DND-41 (cell line): Measurements from ENCODE around the gene TEAD1.

Experiments used
- ATAC-seq: fragments of 200-7000 bp; cut with Tn5 transposase; 3 replicates; pipeline ENCODE4 v1.9.1; 2021; ENCODE audit warnings: low read depth; ENCODE audit not compliant: insufficient read depth
- DNase-seq: peaks from one replicate; pipeline ENCODE4 v3.0.0-alpha.2; 2020
- H2AFZ ChIP-seq: 2 replicates; pipeline ENCODE4 v1.6.0; 2012; ENCODE audit warnings: low read depth, low read length
- H3K27ac ChIP-seq: 2 replicates; pipeline ENCODE4 v1.5.1; 2012; ENCODE audit warnings: low read length, inconsistent platforms
- H3K27me3 ChIP-seq: fragments of 200-600 bp; sonication (generic); 2 replicates; pipeline ENCODE4 v1.6.0; 2012; ENCODE audit warnings: low read length, mild to moderate bottlenecking, inconsistent platforms; ENCODE audit not compliant: insufficient read depth, poor library complexity
- H3K36me3 ChIP-seq: 2 replicates; pipeline ENCODE4 v1.5.1; 2012; ENCODE audit warnings: low read length, inconsistent platforms; ENCODE audit not compliant: insufficient read depth
- H3K4me1 ChIP-seq: 2 replicates; pipeline ENCODE4 v1.5.1; 2012; ENCODE audit warnings: mild to moderate bottlenecking, low read length; ENCODE audit not compliant: insufficient read depth
- H3K4me2 ChIP-seq: 2 replicates; pipeline ENCODE4 v1.6.0; 2012; ENCODE audit warnings: mild to moderate bottlenecking, moderate library complexity, low read length, inconsistent platforms; ENCODE audit not compliant: insufficient read depth
- H3K4me3 ChIP-seq, 2 experiments: fragments of 200-600 bp in 1 of 2; shearing (Covaris generic) in 1 of 2; 2 replicates each; pipeline ENCODE4 v1.5.1; 2012 to 2016; ENCODE audit warnings: inconsistent platforms in 2 of 2, low read length in 2 of 2, mild to moderate bottlenecking in 2 of 2, low read depth in 1 of 2, moderate library complexity in 1 of 2
- H3K79me2 ChIP-seq: 2 replicates; pipeline ENCODE4 v1.6.0; 2012; ENCODE audit warnings: low read length, inconsistent platforms; ENCODE audit not compliant: insufficient read depth
- H3K9ac ChIP-seq: 2 replicates; pipeline ENCODE4 v1.6.0; 2012; ENCODE audit warnings: low read depth, mild to moderate bottlenecking, inconsistent platforms, low read length, moderate library complexity
- H3K9me3 ChIP-seq: 2 replicates; pipeline ENCODE4 v1.5.1; 2012; ENCODE audit warnings: low read length, moderate library complexity, mild to moderate bottlenecking, inconsistent platforms; ENCODE audit not compliant: insufficient read depth, severe bottlenecking
- H4K20me1 ChIP-seq: 2 replicates; pipeline ENCODE4 v1.6.0; 2012; ENCODE audit warnings: low read length; ENCODE audit not compliant: insufficient read depth
- CTCF ChIP-seq: IDR thresholded peaks from 2 replicates; pipeline ENCODE4 v1.5.1; 2012; ENCODE audit warnings: borderline replicate concordance, low read length, moderate library complexity, mild to moderate bottlenecking; ENCODE audit not compliant: poor library complexity, severe bottlenecking; ENCODE audit errors: extremely low read depth
- EZH2 ChIP-seq: IDR thresholded peaks from 3 replicates; pipeline ENCODE4 v1.6.1; 2012; ENCODE audit warnings: borderline replicate concordance, low read depth, mild to moderate bottlenecking, moderate library complexity, low read length, inconsistent platforms; ENCODE audit not compliant: severe bottlenecking

Gene TEAD1

GRCh38 chr11:12862696-12863469 lies 188.7 kb downstream of the TEAD1 start:
- no peak for TF ChIP-seq EZH2
- TF ChIP-seq CTCF = no peak

GRCh38 chr11:12863605-12864121 lies 189.4 kb downstream of the TEAD1 start:
- Histone ChIP-seq H3K4me3 (no peak overlapping the region), H3K9me3 (no peaks in the 10 kb centered on the region), H3K79me2 (no peaks in the 10 kb centered on the region), H3K4me2 (no peak overlapping the region), H2AFZ (no peak overlapping the region), H3K27ac (no peak overlapping the region), H4K20me1 (no peaks in the 10 kb centered on the region), H3K27me3 (peaks cover 4% of the 10 kb centered on the region), H3K4me1 (peaks cover 9% of the 10 kb centered on the region), H3K9ac (no peak overlapping the region), H3K36me3 (no peaks in the 10 kb centered on the region)
- ATAC-seq = no peak
- no peak for DNase-seq
- TF ChIP-seq EZH2 (no peak), CTCF (no peak)

More at GRCh38 chr11:12862696-12863469, 188.7 kb downstream of the TEAD1 start:
- Histone ChIP-seq H3K36me3 (no peaks in the 10 kb centered on the region), H3K4me2 (no peak overlapping the region), H3K27me3 (peaks cover 4% of the 10 kb centered on the region), H2AFZ (no peak overlapping the region), H3K9me3 (no peaks in the 10 kb centered on the region), H4K20me1 (no peaks in the 10 kb centered on the region), H3K4me3 (no peak overlapping the region), H3K79me2 (no peaks in the 10 kb centered on the region), H3K4me1 (peaks cover 9% of the 10 kb centered on the region), H3K27ac (no peak overlapping the region), H3K9ac (no peak overlapping the region)
- no peak for DNase-seq
- no peak for ATAC-seq

- H2AFZ ChIP-seq = no peak overlapping the region
- H3K4me1 ChIP-seq = peaks cover 9% of the 10 kb centered on the region
- peaks cover 4% of the 10 kb centered on the region for H3K27me3 ChIP-seq
- no peak overlapping the region for H3K4me2 ChIP-seq
- H3K79me2 ChIP-seq = no peaks in the 10 kb centered on the region
- no peak overlapping the region for H3K9ac ChIP-seq
- TF ChIP-seq EZH2 (no peak), CTCF (no peak)
- no peak overlapping the region for H3K27ac ChIP-seq
- H4K20me1 ChIP-seq = no peaks in the 10 kb centered on the region
- no peaks in the 10 kb centered on the region for H3K9me3 ChIP-seq
- H3K36me3 ChIP-seq = no peaks in the 10 kb centered on the region
- ATAC-seq (no peak), DNase-seq (no peak)
- no peak overlapping the region for H3K4me3 ChIP-seq
These were observed 190.3 kb downstream of the TEAD1 start for GRCh38 chr11:12864316-12865156.
